Astrocyte (in vitro differentiated cells and primary cell): Measurements from ENCODE around the gene CHST6. TPM values are rescaled to one million over a fixed set of nuclear protein-coding genes. Genes with fewer than 3 reads are reported as not detected.
A peak's percentile ranks its signal among the peaks of the same experiment; 100 is the strongest.

ENCODE experiments used
- DNase-seq: peaks from one replicate; pipeline ENCODE4 v3.0.0-alpha.2; 2010; ENCODE audit warnings: low read depth
- FAIRE-seq: peaks from 2 replicates; lab custom pipeline; 2011; peaks lifted over from hg19 to GRCh38; lab: Jason Lieb, UNC
- H2AFZ ChIP-seq: 2 replicates; pipeline ENCODE4 v1.6.0; 2012; ENCODE audit warnings: low read depth, low read length, inconsistent platforms
- H3K27ac ChIP-seq: 2 replicates; pipeline ENCODE4 v1.5.1; 2011; ENCODE audit warnings: low read depth, low read length, inconsistent platforms
- H3K27me3 ChIP-seq: 2 replicates; pipeline ENCODE4 v1.6.0; 2011; ENCODE audit warnings: low read length, inconsistent platforms; ENCODE audit not compliant: insufficient read depth
- H3K36me3 ChIP-seq: 2 replicates; pipeline ENCODE4 v1.5.1; 2011; ENCODE audit warnings: low read length, inconsistent platforms; ENCODE audit not compliant: insufficient read depth
- H3K4me1 ChIP-seq: 2 replicates; pipeline ENCODE4 v1.5.1; 2011; ENCODE audit warnings: low read length, inconsistent platforms; ENCODE audit not compliant: insufficient read depth
- H3K4me2 ChIP-seq: 2 replicates; pipeline ENCODE4 v1.6.0; 2012; ENCODE audit warnings: low read length, inconsistent platforms
- H3K4me3 ChIP-seq: 2 replicates; pipeline ENCODE4 v1.5.1; 2011; ENCODE audit warnings: low read depth, mild to moderate bottlenecking, low read length, inconsistent platforms; ENCODE audit not compliant: insufficient read depth
- H3K79me2 ChIP-seq: 2 replicates; pipeline ENCODE4 v1.6.0; 2012; ENCODE audit warnings: mild to moderate bottlenecking, low read length, inconsistent platforms; ENCODE audit not compliant: insufficient read depth
- H3K9ac ChIP-seq: 2 replicates; pipeline ENCODE4 v1.6.0; 2012; ENCODE audit warnings: mild to moderate bottlenecking, low read length, inconsistent platforms
- H3K9me3 ChIP-seq: 2 replicates; pipeline ENCODE4 v1.5.1; 2012; ENCODE audit warnings: low read depth, mild to moderate bottlenecking, low read length, inconsistent platforms; ENCODE audit not compliant: insufficient read depth
- H4K20me1 ChIP-seq: 2 replicates; pipeline ENCODE4 v1.6.0; 2012; ENCODE audit warnings: low read length, inconsistent platforms; ENCODE audit not compliant: insufficient read depth
- H3K27ac Mint-ChIP-seq: one replicate; pipeline ENCODE4 v1.8.0; 2021; ENCODE audit warnings: mild to moderate bottlenecking, mixed read lengths; ENCODE audit not compliant: unreplicated experiment
- H3K27me3 Mint-ChIP-seq: one replicate; pipeline ENCODE4 v1.8.0; 2021; ENCODE audit warnings: low read depth, mixed read lengths; ENCODE audit not compliant: unreplicated experiment
- H3K36me3 Mint-ChIP-seq: one replicate; pipeline ENCODE4 v1.8.0; 2021; ENCODE audit warnings: low read depth, mixed read lengths; ENCODE audit not compliant: unreplicated experiment
- H3K4me1 Mint-ChIP-seq: one replicate; pipeline ENCODE4 v1.8.0; 2021; ENCODE audit warnings: low read depth, mixed read lengths; ENCODE audit not compliant: unreplicated experiment
- H3K4me3 Mint-ChIP-seq: one replicate; pipeline ENCODE4 v1.8.0; 2021; ENCODE audit warnings: mild to moderate bottlenecking, moderate library complexity, mixed read lengths; ENCODE audit not compliant: unreplicated experiment
- H3K9me3 Mint-ChIP-seq: one replicate; pipeline ENCODE4 v1.8.0; 2021; ENCODE audit warnings: mild to moderate bottlenecking, mixed read lengths; ENCODE audit not compliant: unreplicated experiment
- EZH2 ChIP-seq: IDR thresholded peaks from 2 replicates; pipeline ENCODE4 v1.6.1; 2012; ENCODE audit warnings: mild to moderate bottlenecking, low read length, inconsistent platforms; ENCODE audit not compliant: insufficient read depth
- total RNA-seq: library from RNA; stranded (reverse); gene quantifications from 2 replicates; pipeline ENCODE4 v1.2.1, GENCODE V29; 2021
- TF ChIP-seq, protein P1 (sequence below): IDR thresholded peaks from 2 replicates; pipeline ENCODE4 v1.5.1; 2011; ENCODE audit warnings: low read depth, mild to moderate bottlenecking, inconsistent platforms, low read length, moderate library complexity; ENCODE audit not compliant: insufficient read depth

Gene CHST6
- total RNA-seq, 1 donor from 2014 or later, result 2.5 TPM

DNA sequence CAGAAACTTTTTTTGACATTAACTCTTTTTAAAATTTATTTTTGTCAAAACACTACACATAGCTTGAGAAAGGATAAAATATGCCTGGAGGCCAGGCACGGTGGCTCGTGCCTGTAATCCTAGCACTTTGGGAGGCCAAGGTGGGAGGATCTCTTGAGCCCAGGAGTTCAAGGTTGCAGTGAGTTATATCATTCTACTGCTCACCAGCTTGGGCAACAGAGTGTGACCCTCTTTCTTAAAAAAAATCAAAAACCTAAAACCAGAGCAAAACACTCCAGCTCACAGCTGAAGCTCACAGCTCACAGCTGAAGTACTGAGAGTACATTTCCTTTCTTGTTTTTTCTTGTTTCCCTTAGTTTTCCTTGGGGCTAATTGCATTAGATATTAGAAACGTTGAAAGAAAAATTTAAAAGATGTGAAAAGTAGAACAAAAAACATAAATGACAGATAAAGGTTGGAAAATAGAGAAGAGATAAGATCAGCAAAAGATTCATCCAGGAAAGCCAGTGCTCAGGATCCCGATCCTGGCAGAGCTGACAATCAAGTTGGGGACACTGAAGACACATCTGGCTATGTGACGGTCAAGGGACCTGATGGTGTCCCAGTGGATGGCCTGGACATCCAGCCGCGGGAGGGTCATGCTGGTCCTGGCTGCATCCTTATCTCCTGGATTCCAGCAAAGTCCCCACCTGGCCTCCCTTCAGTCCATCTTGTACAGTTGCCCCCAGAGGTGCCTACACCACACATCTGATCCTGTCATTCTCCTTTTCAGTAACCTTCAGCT is 9.8 kb downstream of the CHST6 start:
- no peak overlapping the region for H3K9ac ChIP-seq
- no peak overlapping the region for H2AFZ ChIP-seq
- peaks cover 2% of the 10 kb centered on the region for H3K27me3 ChIP-seq
- H3K4me1 ChIP-seq, result no peaks in the 10 kb centered on the region
- no peaks in the 10 kb centered on the region for H3K36me3 ChIP-seq
- Mint-ChIP-seq H3K9me3 (no peaks in the 10 kb centered on the region), H3K4me3 (no peak overlapping the region), H3K27me3 (peaks cover 3% of the 10 kb centered on the region), H3K36me3 (peaks cover 5% of the 10 kb centered on the region), H3K4me1 (peaks cover 19% of the 10 kb centered on the region), H3K27ac (no peak overlapping the region)
- no peak overlapping the region for H3K27ac ChIP-seq
- no peak for TF ChIP-seq EZH2
- TF ChIP-seq, protein P1, sequence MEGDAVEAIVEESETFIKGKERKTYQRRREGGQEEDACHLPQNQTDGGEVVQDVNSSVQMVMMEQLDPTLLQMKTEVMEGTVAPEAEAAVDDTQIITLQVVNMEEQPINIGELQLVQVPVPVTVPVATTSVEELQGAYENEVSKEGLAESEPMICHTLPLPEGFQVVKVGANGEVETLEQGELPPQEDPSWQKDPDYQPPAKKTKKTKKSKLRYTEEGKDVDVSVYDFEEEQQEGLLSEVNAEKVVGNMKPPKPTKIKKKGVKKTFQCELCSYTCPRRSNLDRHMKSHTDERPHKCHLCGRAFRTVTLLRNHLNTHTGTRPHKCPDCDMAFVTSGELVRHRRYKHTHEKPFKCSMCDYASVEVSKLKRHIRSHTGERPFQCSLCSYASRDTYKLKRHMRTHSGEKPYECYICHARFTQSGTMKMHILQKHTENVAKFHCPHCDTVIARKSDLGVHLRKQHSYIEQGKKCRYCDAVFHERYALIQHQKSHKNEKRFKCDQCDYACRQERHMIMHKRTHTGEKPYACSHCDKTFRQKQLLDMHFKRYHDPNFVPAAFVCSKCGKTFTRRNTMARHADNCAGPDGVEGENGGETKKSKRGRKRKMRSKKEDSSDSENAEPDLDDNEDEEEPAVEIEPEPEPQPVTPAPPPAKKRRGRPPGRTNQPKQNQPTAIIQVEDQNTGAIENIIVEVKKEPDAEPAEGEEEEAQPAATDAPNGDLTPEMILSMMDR, result no peak
- no peaks in the 10 kb centered on the region for H4K20me1 ChIP-seq
- no peaks in the 10 kb centered on the region for H3K9me3 ChIP-seq
- no peak overlapping the region for H3K4me2 ChIP-seq
- H3K79me2 ChIP-seq, result no peaks in the 10 kb centered on the region
- DNase-seq (no peak), FAIRE-seq (no peak)
- no peak overlapping the region for H3K4me3 ChIP-seq

DNA sequence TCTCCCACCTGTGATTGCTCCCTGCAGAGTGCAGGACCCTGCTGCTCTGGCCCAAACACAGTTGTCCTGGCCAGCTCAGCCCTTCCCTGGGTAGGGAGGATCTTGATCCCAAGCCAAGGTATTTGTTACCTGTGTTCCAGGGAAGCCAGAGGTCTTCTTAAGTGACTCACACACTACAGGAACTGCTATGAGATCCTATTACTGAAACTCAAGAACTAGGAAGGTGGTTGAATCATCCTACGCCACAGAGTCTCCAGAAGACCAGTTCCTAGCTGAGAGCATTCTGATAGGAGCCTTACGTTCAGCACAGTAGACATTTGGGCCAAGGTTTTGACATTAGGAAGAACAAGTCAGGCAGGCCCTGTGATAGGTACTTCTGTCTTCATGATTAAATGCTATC is 12.0 kb downstream of the CHST6 start:
- peaks cover 19% of the 10 kb centered on the region for H3K4me1 Mint-ChIP-seq

More for the DNA sequence above, 12.0 kb downstream of the CHST6 start:
- H3K27ac Mint-ChIP-seq, result no peak overlapping the region
- no peaks in the 10 kb centered on the region for H3K36me3 ChIP-seq
- H3K9me3 ChIP-seq, result no peaks in the 10 kb centered on the region
- H3K9me3 Mint-ChIP-seq, result no peaks in the 10 kb centered on the region
- peaks cover 7% of the 10 kb centered on the region for H3K36me3 Mint-ChIP-seq
- TF ChIP-seq, protein P1, result no peak
- no peak for TF ChIP-seq EZH2
- no peak overlapping the region for H3K27ac ChIP-seq
- no peaks in the 10 kb centered on the region for H3K4me1 ChIP-seq
- no peak overlapping the region for H3K4me3 Mint-ChIP-seq
- no peak overlapping the region for H3K4me3 ChIP-seq
- peak; percentile 62 for DNase-seq
- no peak overlapping the region for H3K9ac ChIP-seq
- H3K4me2 ChIP-seq, result no peak overlapping the region
- H3K27me3 Mint-ChIP-seq, result peaks cover 3% of the 10 kb centered on the region
- H4K20me1 ChIP-seq, result no peaks in the 10 kb centered on the region
- H3K27me3 ChIP-seq, result peaks cover 2% of the 10 kb centered on the region
- no peak overlapping the region for H2AFZ ChIP-seq
- no peaks in the 10 kb centered on the region for H3K79me2 ChIP-seq
- no peak for FAIRE-seq
